Fibroblast of skin of right biceps (primary cell): Measurements from ENCODE around the gene COQ8B.
A peak's percentile ranks its signal among the peaks of the same experiment; 100 is the strongest.

ENCODE experiments used
- DNase-seq: peaks from one replicate; pipeline ENCODE4 v3.0.0-alpha.2; 2013

Gene COQ8B

GRCh38 chr19:40690050-40690692 is 26.5 kb downstream of the COQ8B start, which contains the start of gene NUMBL:
Gene NUMBL, minus strand, starts transcription at chr19:40690651. Its CDS starts 168 bp downstream, at chr19:40690483.
- DNase-seq: no peak

DNA sequence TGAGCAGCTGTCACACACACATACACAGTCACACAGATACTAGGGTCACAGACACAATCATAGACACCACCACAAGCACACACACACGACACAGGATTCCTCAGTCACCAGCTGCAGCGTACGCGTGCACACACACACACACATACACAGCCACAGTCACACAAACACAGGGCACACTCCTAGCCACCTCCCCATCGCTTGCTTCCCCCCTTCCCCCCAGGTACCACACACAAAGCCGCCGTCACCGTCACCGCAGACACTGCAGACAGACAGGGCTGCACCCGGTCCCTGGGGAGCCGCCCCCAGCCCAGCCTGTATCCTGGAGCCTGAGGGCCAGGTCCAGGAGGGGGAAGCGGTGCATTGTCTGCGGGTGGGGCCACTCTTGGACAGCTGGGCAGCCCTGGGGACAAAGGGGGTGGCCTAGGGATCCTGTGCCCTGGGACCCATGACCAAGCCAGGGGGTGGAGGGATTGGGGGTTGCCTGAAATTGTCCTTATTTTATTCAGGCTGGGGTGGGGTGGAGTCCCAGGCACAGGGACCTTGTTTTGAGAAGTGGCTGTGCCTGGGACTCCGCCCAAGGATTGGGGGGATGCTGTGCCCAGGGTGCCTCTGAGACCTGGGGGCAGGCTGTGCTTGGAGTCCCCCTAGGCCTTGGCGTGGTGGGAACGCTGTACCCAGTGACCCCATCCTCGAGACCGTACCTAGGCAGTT is 27.2 kb downstream of the COQ8B start:
- peak; percentile 48 for DNase-seq

- DNase-seq: no peak
These were observed 27.7 kb downstream of the COQ8B start for GRCh38 chr19:40688987-40689338.

DNA sequence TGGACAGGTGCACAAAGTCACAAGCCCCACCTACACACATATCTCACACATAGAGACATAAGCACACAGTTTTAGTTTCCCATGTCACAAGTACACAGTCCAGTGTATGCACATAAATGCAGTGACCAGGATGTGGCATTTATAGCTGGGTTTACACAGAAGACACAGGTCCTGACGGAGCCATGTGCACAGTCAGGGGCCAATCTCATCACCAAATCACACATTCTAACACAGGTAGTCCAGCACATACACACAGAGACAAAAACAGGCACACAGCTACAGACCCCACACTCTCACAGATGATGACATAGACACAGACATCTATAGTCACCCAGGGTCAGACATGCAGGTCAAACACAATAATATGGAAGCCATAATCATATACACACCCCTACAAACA is 28.4 kb downstream of the COQ8B start:
- DNase-seq: no peak

- DNase-seq: peak; percentile 65
These were observed 29.1 kb downstream of the COQ8B start for GRCh38 chr19:40687525-40688016.

GRCh38 chr19:40686882-40687524 is 29.7 kb downstream of the COQ8B start:
- no peak for DNase-seq

DNA sequence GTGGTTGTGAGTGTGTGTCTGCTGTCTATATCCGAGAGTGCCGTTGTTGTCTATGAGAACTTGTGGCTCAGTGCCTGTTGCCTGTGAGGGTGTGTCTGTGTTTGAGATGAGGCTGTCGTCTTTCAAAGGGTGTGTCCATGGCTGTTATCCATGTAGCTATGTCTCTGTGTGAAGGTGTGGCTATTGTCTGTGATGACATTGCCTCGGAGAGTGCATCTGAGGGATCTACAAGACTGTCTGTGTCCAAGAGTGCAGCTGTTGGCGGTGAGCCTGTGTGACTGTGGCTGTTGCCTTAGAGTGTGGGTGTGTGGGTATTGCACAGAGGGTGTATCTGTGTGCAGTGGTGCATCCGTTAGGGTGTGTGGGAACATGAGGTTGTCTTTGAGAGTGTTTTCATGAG is 31.1 kb downstream of the COQ8B start:
- DNase-seq: no peak

GRCh38 chr19:40685016-40685526 is 31.6 kb downstream of the COQ8B start:
- no peak for DNase-seq

DNA sequence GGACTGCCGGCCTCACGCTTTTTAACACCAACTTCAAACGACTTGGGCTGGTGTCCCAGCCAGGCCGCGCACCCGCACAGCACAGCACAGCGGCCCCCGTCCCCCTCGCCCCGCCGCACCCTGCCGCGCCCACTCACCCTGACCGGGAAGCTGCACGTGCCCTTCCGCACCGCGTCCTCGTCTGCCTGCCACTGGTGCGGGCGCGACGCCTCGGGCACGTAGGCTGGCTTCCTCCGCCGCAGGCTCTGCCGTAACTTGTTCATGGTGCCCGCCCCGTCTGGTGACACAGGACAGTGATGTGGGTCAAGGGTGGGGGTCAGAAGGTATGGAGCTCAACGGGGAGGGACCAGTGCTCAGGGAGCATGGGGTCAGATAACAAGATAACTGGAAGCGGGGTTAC is 32.4 kb downstream of the COQ8B start:
- no peak for DNase-seq

DNA sequence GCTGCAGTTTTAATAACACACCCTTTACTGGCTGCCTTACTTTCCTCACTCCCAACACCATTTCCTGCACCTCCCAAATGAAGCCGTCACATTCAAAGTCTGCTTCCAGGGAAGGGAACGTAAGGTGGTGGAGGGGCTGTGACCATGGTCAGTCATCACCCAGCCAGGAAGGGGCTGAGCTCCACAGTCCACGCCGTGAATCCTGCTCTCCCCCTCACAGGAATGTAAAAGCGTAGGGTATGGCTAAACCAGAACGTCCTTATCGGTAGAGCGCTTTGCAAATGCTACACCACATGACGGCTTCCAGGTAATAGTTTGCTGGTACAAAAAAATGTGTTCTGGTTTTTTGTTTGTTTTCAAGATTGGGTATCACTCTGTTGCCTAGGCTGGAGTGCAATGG is 33.2 kb downstream of the COQ8B start:
- no peak for DNase-seq

GRCh38 chr19:40682431-40682964 is 34.2 kb downstream of the COQ8B start:
- DNase-seq: no peak

- DNase-seq: no peak
These were observed 35.6 kb downstream of the COQ8B start for GRCh38 chr19:40681039-40681438.

DNA sequence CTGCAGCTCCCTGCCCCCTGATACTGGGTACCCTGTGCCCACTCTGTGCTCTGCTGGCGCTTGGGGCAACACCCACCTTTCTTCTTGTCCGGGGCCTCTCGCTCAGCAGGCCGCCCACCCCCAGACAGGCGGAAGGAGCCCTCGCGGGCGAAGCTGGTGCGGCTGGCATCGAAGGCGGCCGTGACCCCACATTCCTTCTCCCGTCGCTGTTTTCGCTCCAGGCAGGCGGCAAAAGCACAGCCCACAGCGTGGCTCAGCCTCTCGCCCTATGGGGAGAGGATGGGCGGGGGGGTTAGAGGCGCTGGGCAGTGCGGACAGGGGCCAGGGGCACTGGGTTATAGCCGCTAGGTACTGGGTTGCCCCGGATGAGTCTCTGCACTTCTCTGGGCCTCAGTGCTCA is 39.5 kb downstream of the COQ8B start:
- DNase-seq: no peak

GRCh38 chr19:40674291-40674690 is 42.4 kb downstream of the COQ8B start:
- no peak for DNase-seq

GRCh38 chr19:40673397-40673796 is 43.3 kb downstream of the COQ8B start:
- no peak for DNase-seq

DNA sequence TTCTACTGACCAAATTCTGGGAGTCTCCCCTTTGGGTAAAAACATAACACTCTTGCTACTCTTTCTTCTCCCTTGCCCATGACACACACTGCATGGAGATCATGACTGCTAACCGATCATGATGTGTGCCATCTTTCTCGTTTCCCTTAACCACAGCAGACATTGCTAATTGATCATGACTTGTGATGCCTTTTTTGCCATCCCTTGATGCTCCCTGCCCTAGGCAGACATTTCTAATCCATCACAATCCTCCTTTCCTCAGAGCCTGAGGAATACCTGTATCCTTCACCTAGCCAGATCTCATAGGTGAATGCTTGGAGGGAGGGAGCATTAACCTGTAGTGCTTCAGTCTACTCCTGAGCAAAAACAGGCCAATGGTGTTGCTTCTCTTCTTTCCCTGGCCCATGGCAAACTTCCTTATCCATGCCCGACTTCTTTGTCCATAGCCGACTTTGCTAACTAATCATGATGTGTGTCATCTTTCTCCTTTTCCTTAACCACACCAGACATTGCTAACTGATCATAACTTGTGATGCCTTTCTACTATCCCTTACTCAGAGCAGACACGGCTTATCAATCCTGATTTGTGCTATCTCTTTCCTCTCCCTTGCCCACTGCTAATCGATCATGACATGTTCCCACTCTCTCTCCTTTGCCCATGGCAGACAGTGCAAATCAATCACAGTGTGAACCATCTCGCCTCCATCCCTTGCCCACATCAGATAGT is 44.0 kb downstream of the COQ8B start:
- no peak for DNase-seq

DNA sequence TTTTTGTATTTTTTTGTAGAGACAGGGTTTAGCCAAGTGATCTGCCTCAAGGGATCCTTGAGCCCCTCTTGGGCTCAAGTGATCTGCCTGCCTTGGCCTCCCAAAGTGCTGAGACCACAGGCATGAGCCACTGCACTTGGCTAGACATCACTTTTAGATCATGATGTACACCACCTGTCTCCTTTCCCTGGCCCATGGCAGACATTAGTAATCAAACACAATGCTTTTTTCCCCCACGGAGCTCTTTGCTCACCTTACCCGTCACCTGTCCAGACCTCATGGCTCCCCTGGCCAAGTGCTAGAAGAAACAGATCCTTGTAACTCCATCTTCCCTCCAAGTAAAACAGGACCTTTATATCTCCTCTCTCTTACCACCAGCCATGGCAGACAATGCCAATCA is 44.6 kb downstream of the COQ8B start:
- DNase-seq: no peak

GRCh38 chr19:40671404-40671803 is 45.3 kb downstream of the COQ8B start:
- DNase-seq: no peak

- no peak for DNase-seq
These were observed 47.6 kb downstream of the COQ8B start for GRCh38 chr19:40668991-40669614.

GRCh38 chr19:40667602-40668001 is 49.1 kb downstream of the COQ8B start:
- no peak for DNase-seq

GRCh38 chr19:40666803-40667438 is 49.8 kb downstream of the COQ8B start:
- DNase-seq: no peak
